Endothelial cell of umbilical vein (primary cell): ENCODE data around the gene ANO9. TPM values are rescaled to one million over a fixed set of nuclear protein-coding genes. Genes with fewer than 3 reads are reported as not detected.

Experiments used
- BruUV-seq: library from RNA; stranded (reverse); fragments of 400-500 nt; replicated peaks from 2 replicates; lab custom pipeline; 2021; lab: Mats Ljungman, UMichigan
- CTCF ChIA-PET: fragments of 300-600, 350-600 bp; sonication (Branson Sonifier 250); formaldehyde crosslinking; loops from one replicate; lab custom pipeline; 2021; ENCODE audit warnings: antibody characterized with exemption, inconsistent platforms; lab: Charles Lee
- POLR2A ChIA-PET: fragments of 300-600, 350-600 bp; sonication (Branson Sonifier 250); formaldehyde crosslinking; loops from one replicate; lab custom pipeline; 2021; ENCODE audit warnings: antibody characterized with exemption, inconsistent platforms; lab: Charles Lee
- DNase-seq: peaks from one replicate; pipeline ENCODE4 v3.0.0-alpha.2; 2011; ENCODE audit warnings: low read depth, low spot score
- FAIRE-seq: peaks from 2 replicates; lab custom pipeline; 2011; peaks lifted over from hg19 to GRCh38; lab: Jason Lieb, UNC
- H2AFZ ChIP-seq: 2 replicates; pipeline ENCODE4 v1.6.0; 2012; ENCODE audit warnings: low read depth, low read length, control low read depth, inconsistent platforms
- H3K27ac ChIP-seq: 2 replicates; pipeline ENCODE4 v1.5.1; 2011; ENCODE audit warnings: low read depth, mild to moderate bottlenecking, control low read depth, low read length, moderate library complexity; ENCODE audit not compliant: insufficient read depth
- H3K27me3 ChIP-seq, 2 experiments: 2 replicates each; pipeline versions ENCODE4 v1.6.0 to v1.6.1; 2011; ENCODE audit warnings: low read length in 2 of 2, mixed read lengths in 1 of 2; ENCODE audit not compliant: control insufficient read depth in 2 of 2, insufficient read depth in 2 of 2
- H3K36me3 ChIP-seq, 2 experiments: 2 replicates in 1 of 2; 3 replicates in 1 of 2; pipeline ENCODE4 v1.5.1; 2011; ENCODE audit warnings: low read length in 2 of 2, mild to moderate bottlenecking in 1 of 2, moderate library complexity in 1 of 2; ENCODE audit not compliant: control insufficient read depth in 2 of 2, insufficient read depth in 2 of 2; ENCODE audit errors: extremely low read depth in 1 of 2
- H3K4me1 ChIP-seq: 3 replicates; pipeline ENCODE4 v1.5.1; 2011; ENCODE audit warnings: mild to moderate bottlenecking, low read length; ENCODE audit not compliant: control insufficient read depth, insufficient read depth; ENCODE audit errors: extremely low read depth
- H3K4me2 ChIP-seq: 2 replicates; pipeline ENCODE4 v1.6.1; 2011; ENCODE audit warnings: low read length, control low read depth, mixed read lengths; ENCODE audit not compliant: insufficient read depth
- H3K4me3 ChIP-seq, 3 experiments: fragments of 200-600 bp in 1 of 3; sonication (generic), shearing (Covaris generic) in 1 of 3; replicated peaks in 1 of 3; 2 replicates each; pipeline ENCODE4 v1.5.1; 2011 to 2016; ENCODE audit warnings: control low read depth in 3 of 3, low read length in 3 of 3, mild to moderate bottlenecking in 2 of 3, inconsistent platforms in 1 of 3, low read depth in 1 of 3, moderate library complexity in 1 of 3; ENCODE audit not compliant: insufficient read depth in 1 of 3
- H3K79me2 ChIP-seq: 2 replicates; pipeline ENCODE4 v1.6.0; 2012; ENCODE audit warnings: low read length, inconsistent platforms; ENCODE audit not compliant: control insufficient read depth, insufficient read depth
- H3K9ac ChIP-seq: replicated peaks from 2 replicates; pipeline ENCODE3; 2011; ENCODE audit warnings: low read length, control low read depth; ENCODE audit not compliant: insufficient read depth; ENCODE audit errors: extremely low read depth
- H3K9me1 ChIP-seq: replicated peaks from 3 replicates; pipeline ENCODE4 v1.6.0; 2011; ENCODE audit warnings: mild to moderate bottlenecking, low read length; ENCODE audit not compliant: control insufficient read depth, insufficient read depth; ENCODE audit errors: extremely low read depth
- H3K9me3 ChIP-seq: replicated peaks from 2 replicates; pipeline ENCODE4 v1.5.1; 2012; ENCODE audit warnings: low read length, inconsistent platforms; ENCODE audit not compliant: control insufficient read depth, insufficient read depth
- H4K20me1 ChIP-seq: replicated peaks from 2 replicates; pipeline ENCODE3; 2011; ENCODE audit warnings: mild to moderate bottlenecking, low read length; ENCODE audit not compliant: control insufficient read depth, insufficient read depth; ENCODE audit errors: extremely low read depth
- CTCF ChIP-seq, 2 donors: IDR thresholded peaks; 1 replicate in 1 of 2; 2 replicates in 1 of 2; pipeline ENCODE4 v1.5.1; 2011; ENCODE audit warnings: low read length in 2 of 2, mild to moderate bottlenecking in 2 of 2, moderate library complexity in 2 of 2, control low read depth in 1 of 2, inconsistent platforms in 1 of 2, low read depth in 1 of 2; ENCODE audit not compliant: insufficient read depth in 1 of 2; ENCODE audit errors: extremely low read depth in 1 of 2
- EZH2 ChIP-seq: IDR thresholded peaks from 2 replicates; pipeline ENCODE4 v1.6.1; 2012; ENCODE audit warnings: borderline replicate concordance, low read depth, mild to moderate bottlenecking, moderate library complexity, low read length, inconsistent platforms; ENCODE audit not compliant: severe bottlenecking
- FOS ChIP-seq: IDR thresholded peaks from 2 replicates; pipeline ENCODE4 v1.6.1; 2011; ENCODE audit warnings: mild to moderate bottlenecking, low read length, moderate library complexity, borderline replicate concordance; ENCODE audit not compliant: insufficient read depth
- GATA2 ChIP-seq: IDR thresholded peaks from 2 replicates; pipeline ENCODE4 v1.7.0; 2011; ENCODE audit warnings: low read depth, mild to moderate bottlenecking, moderate library complexity, mixed read lengths, low read length; ENCODE audit not compliant: insufficient read length, insufficient read depth
- JUN ChIP-seq: IDR thresholded peaks from 2 replicates; pipeline ENCODE4 v1.6.1; 2011; ENCODE audit warnings: borderline replicate concordance, low read depth; ENCODE audit not compliant: insufficient read length, insufficient read depth
- MYC ChIP-seq: IDR thresholded peaks from one replicate; pipeline ENCODE4 v1.6.1; 2011; ENCODE audit warnings: mild to moderate bottlenecking, low read depth, low read length
- POLR2A ChIP-seq: IDR thresholded peaks from 2 replicates; pipeline ENCODE4 v1.6.1; 2012; ENCODE audit warnings: low read depth, mild to moderate bottlenecking, control low read depth, low read length
- POLR2AphosphoS5 ChIP-seq: IDR thresholded peaks from 2 replicates; pipeline ENCODE4 v1.6.1; 2012; ENCODE audit warnings: low read depth, mild to moderate bottlenecking, control low read depth, low read length, moderate library complexity; ENCODE audit not compliant: insufficient read depth
- dilution Hi-C: fragments of 300-500 bp; cut with MboI; formaldehyde crosslinking; loops from one replicate; pipeline ENCODE4 v1.15.0; 2019; ENCODE audit warnings: low sequenced_read_pairs; ENCODE audit not compliant: extremely low pct_ligation_motif_present
- intact Hi-C: fragments of 100-400 bp; cut with micrococcal nuclease; formaldehyde crosslinking; loops from one replicate; pipeline ENCODE4 v1.10.0; 2022
- polyA plus RNA-seq, 4 experiments: library from polyadenylated mRNA; depleted of rRNA in 3 of 4; stranded (reverse) in 3 of 4; unstranded in 1 of 4; fragments of >200 nt; gene quantifications; 2 replicates each; pipeline versions ENCODE4 v1.2.1 to v1.2.3, GENCODE V29; 2011 to 2012; ENCODE audit warnings: missing spikeins in 1 of 4
- total RNA-seq: library from RNA; stranded (reverse); gene quantifications from 2 replicates; pipeline ENCODE4 v1.2.3, GENCODE V29; 2021
- TF ChIP-seq, protein P1 (sequence below): IDR thresholded peaks from 2 replicates; pipeline ENCODE4 v1.6.1; 2011; ENCODE audit not compliant: insufficient read depth, insufficient read length

ANO9 gene
- total and polyA plus RNA-seq, 2 donors (not counting 3 experiments of a cell fraction or from before 2014, with no cell fraction given) = 0.23 TPM; not detected in 1

DNA sequence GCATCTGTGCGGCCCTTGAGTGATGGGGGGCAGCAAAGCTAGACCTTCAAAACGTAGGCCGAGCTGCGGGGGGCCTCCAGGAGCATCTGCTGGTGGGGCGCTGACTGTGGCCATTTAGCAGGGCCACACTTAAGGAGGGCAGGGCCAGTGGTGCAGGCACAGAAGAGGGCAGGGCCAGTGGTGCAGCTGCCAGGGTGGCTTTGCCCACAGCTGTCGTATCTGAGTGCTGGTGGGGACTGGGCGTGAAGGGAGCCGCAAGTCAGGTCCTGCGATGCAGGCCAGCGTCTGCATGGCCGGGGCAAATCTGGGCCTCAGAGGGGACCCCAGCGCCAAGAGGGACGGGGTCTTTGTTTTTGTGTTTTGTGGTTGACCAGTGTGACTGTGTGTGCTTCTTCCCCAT, 37.5 kb upstream of the ANO9 start:
- H3K27ac ChIP-seq = no peak overlapping the region
- H3K27me3 ChIP-seq = no peaks in the 10 kb centered on the region
- H3K4me3 ChIP-seq = no peak overlapping the region
- no peaks in the 10 kb centered on the region for H3K36me3 ChIP-seq
- BruUV-seq = no TSS peak
- H4K20me1 ChIP-seq = no peaks in the 10 kb centered on the region
- no peak for FAIRE-seq
- H3K9me1 ChIP-seq = no peaks in the 10 kb centered on the region
- no peak overlapping the region for H2AFZ ChIP-seq
- CTCF ChIA-PET = no interaction called here
- intact Hi-C loops (no loop called here), dilution Hi-C loops (no loop called here)
- H3K4me1 ChIP-seq = no peaks in the 10 kb centered on the region
- POLR2A ChIA-PET = no interaction called here
- TF ChIP-seq POLR2AphosphoS5 (no peak), JUN (no peak), MYC (no peak), FOS (no peak), EZH2 (no peak), POLR2A (no peak), CTCF (IDR thresholded peaks at IDR 0.05; ENCODE audit: extremely low read depth in 1 of 2, insufficient read depth in 1 of 2, low read depth in 1 of 2, low read length in 2 of 2) (no peak), GATA2 (no peak)
- TF ChIP-seq, protein P1, sequence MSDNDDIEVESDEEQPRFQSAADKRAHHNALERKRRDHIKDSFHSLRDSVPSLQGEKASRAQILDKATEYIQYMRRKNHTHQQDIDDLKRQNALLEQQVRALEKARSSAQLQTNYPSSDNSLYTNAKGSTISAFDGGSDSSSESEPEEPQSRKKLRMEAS = no peak
- no peak for DNase-seq
- H3K9me3 ChIP-seq = no peaks in the 10 kb centered on the region
- no peak overlapping the region for H3K9ac ChIP-seq
- H3K4me2 ChIP-seq = no peak overlapping the region
- H3K79me2 ChIP-seq = peaks cover 9% of the 10 kb centered on the region
